H1 (cell line): ENCODE data around the gene PTX4. TPM values are rescaled to one million over a fixed set of nuclear protein-coding genes. Genes with fewer than 3 reads are reported as not detected.
A peak's percentile ranks its signal among the peaks of the same experiment; 100 is the strongest.

Source experiments
- CTCF ChIA-PET: fragments of 300-600 bp; sonication (Branson Sonifier 250); formaldehyde crosslinking; loops from one replicate; lab custom pipeline; 2021; ENCODE audit not compliant: partially characterized antibody; lab: Charles Lee
- POLR2A ChIA-PET: fragments of 300-600 bp; sonication (Branson Sonifier 250); formaldehyde crosslinking; loops from one replicate; lab custom pipeline; 2021; ENCODE audit warnings: inconsistent platforms; ENCODE audit not compliant: partially characterized antibody; lab: Charles Lee
- DNase-seq, 2 experiments: peaks; one replicate each; pipeline versions ENCODE4 v3.0.0 to v3.0.0-alpha.2; 2010 to 2022; ENCODE audit warnings: low spot score in 2 of 2, low read depth in 1 of 2, mixed read lengths in 1 of 2
- FAIRE-seq: peaks from 2 replicates; lab custom pipeline; 2011; peaks lifted over from hg19 to GRCh38; lab: Jason Lieb, UNC
- H2AFZ ChIP-seq: 2 replicates; pipeline ENCODE4 v1.8.1; 2012; ENCODE audit warnings: low read length, inconsistent platforms
- H2AK5ac ChIP-seq: 2 replicates; pipeline ENCODE4 v1.6.1; 2013; ENCODE audit warnings: low read depth, low read length
- H2BK120ac ChIP-seq: replicated peaks from 2 replicates; pipeline ENCODE3; 2013; ENCODE audit warnings: low read depth, low read length, inconsistent platforms
- H2BK12ac ChIP-seq: 2 replicates; pipeline ENCODE4 v1.6.1; 2013; ENCODE audit warnings: low read depth, low read length
- H2BK15ac ChIP-seq: 2 replicates; pipeline ENCODE4 v1.6.1; 2013; ENCODE audit warnings: low read length
- H2BK20ac ChIP-seq: 2 replicates; pipeline ENCODE4 v1.6.1; 2013; ENCODE audit warnings: low read length
- H2BK5ac ChIP-seq: 2 replicates; pipeline ENCODE4 v1.6.1; 2013; ENCODE audit warnings: low read depth, low read length
- H3K14ac ChIP-seq: 2 replicates; pipeline ENCODE4 v1.6.1; 2013; ENCODE audit warnings: inconsistent platforms; ENCODE audit not compliant: insufficient read length
- H3K18ac ChIP-seq: 2 replicates; pipeline ENCODE4 v1.6.1; 2013; ENCODE audit warnings: low read length; ENCODE audit errors: extremely low read depth
- H3K23ac ChIP-seq: 2 replicates; pipeline ENCODE4 v1.6.1; 2013; ENCODE audit warnings: inconsistent platforms; ENCODE audit not compliant: insufficient read length
- H3K23me2 ChIP-seq: 2 replicates; pipeline ENCODE4 v1.6.1; 2013; ENCODE audit warnings: low read depth, low read length
- H3K27ac ChIP-seq: 2 replicates; pipeline ENCODE4 v1.6.1; 2011; ENCODE audit warnings: low read depth, low read length, inconsistent platforms
- H3K27me3 ChIP-seq, 4 experiments: replicated peaks in 1 of 4; 1 replicate in 1 of 4; 2 replicates in 3 of 4; pipeline versions ENCODE4 v1.6.1 to v1.8.1; 2011 to 2013; ENCODE audit warnings: low read length in 3 of 4, mild to moderate bottlenecking in 3 of 4, inconsistent platforms in 2 of 4, mixed read lengths in 2 of 4, moderate library complexity in 1 of 4; ENCODE audit not compliant: control insufficient read depth in 3 of 4, insufficient read depth in 3 of 4; ENCODE audit errors: extremely low read depth in 1 of 4
- H3K36me3 ChIP-seq, 4 experiments: 2 replicates each; pipeline versions ENCODE4 v1.6.1 to v1.8.1; 2011 to 2013; ENCODE audit warnings: mild to moderate bottlenecking in 4 of 4, low read length in 3 of 4, moderate library complexity in 2 of 4, control low read depth in 1 of 4, inconsistent platforms in 1 of 4; ENCODE audit not compliant: insufficient read depth in 4 of 4, control insufficient read depth in 2 of 4
- H3K4ac ChIP-seq: replicated peaks from 2 replicates; pipeline ENCODE3; 2013; ENCODE audit warnings: low read length, low read depth, mixed read lengths, inconsistent platforms; ENCODE audit not compliant: insufficient read length
- H3K4me1 ChIP-seq, 4 experiments: replicated peaks in 1 of 4; 1 replicate in 1 of 4; 2 replicates in 3 of 4; pipeline versions ENCODE4 v1.6.1 to v1.8.1; 2011 to 2013; ENCODE audit warnings: low read length in 3 of 4, inconsistent platforms in 2 of 4, mixed read lengths in 1 of 4; ENCODE audit not compliant: insufficient read depth in 4 of 4, control insufficient read depth in 3 of 4
- H3K4me2 ChIP-seq, 2 experiments: 2 replicates each; pipeline versions ENCODE4 v1.6.1 to v1.8.1; 2011 to 2013; ENCODE audit warnings: low read depth in 2 of 2, low read length in 2 of 2, control low read depth in 1 of 2, inconsistent platforms in 1 of 2, mild to moderate bottlenecking in 1 of 2; ENCODE audit not compliant: insufficient read depth in 1 of 2
- H3K4me3 ChIP-seq, 4 experiments: fragments of 200-600, 300-600 bp in 1 of 4; sonication (generic), shearing (Covaris generic), sonication (Bioruptor Twin) in 1 of 4; 2 replicates each; pipeline versions ENCODE4 v1.5.1 to v1.8.1; 2011 to 2016; ENCODE audit warnings: low read length in 4 of 4, low read depth in 3 of 4, control low read depth in 2 of 4, inconsistent platforms in 2 of 4, mild to moderate bottlenecking in 2 of 4, mixed read lengths in 1 of 4, moderate library complexity in 1 of 4; ENCODE audit not compliant: insufficient read depth in 2 of 4; ENCODE audit errors: extremely low read depth in 1 of 4
- H3K56ac ChIP-seq: replicated peaks from 2 replicates; pipeline ENCODE3; 2013; ENCODE audit warnings: low read depth, mild to moderate bottlenecking, mixed read lengths, low read length, inconsistent platforms; ENCODE audit not compliant: insufficient read length
- H3K79me1 ChIP-seq: 2 replicates; pipeline ENCODE4 v1.6.1; 2013; ENCODE audit warnings: low read depth, low read length, control low read depth
- H3K79me2 ChIP-seq, 2 experiments: 2 replicates each; pipeline versions ENCODE4 v1.6.1 to v1.8.1; 2012 to 2013; ENCODE audit warnings: low read length in 2 of 2, mild to moderate bottlenecking in 2 of 2, inconsistent platforms in 1 of 2; ENCODE audit not compliant: insufficient read depth in 2 of 2, control insufficient read depth in 1 of 2
- H3K9ac ChIP-seq, 4 experiments: replicated peaks in 1 of 4; 1 replicate in 1 of 4; 2 replicates in 3 of 4; pipeline versions ENCODE4 v1.6.1 to v1.8.1; 2011 to 2013; ENCODE audit warnings: low read depth in 3 of 4, low read length in 3 of 4, control low read depth in 2 of 4, mild to moderate bottlenecking in 2 of 4, moderate library complexity in 2 of 4, inconsistent platforms in 1 of 4; ENCODE audit errors: extremely low read depth in 1 of 4
- H3K9me3 ChIP-seq, 2 experiments: 2 replicates each; pipeline versions ENCODE4 v1.6.1 to v1.8.1; 2012 to 2013; ENCODE audit warnings: mild to moderate bottlenecking in 2 of 2, moderate library complexity in 2 of 2, control low read depth in 1 of 2, inconsistent platforms in 1 of 2, low read depth in 1 of 2, low read length in 1 of 2, mixed read lengths in 1 of 2; ENCODE audit not compliant: insufficient read depth in 2 of 2
- H4K20me1 ChIP-seq, 2 experiments: replicated peaks in 1 of 2; 2 replicates each; pipeline versions ENCODE3 to v1.8.1; 2011 to 2013; ENCODE audit warnings: inconsistent platforms in 2 of 2, low read length in 2 of 2, mild to moderate bottlenecking in 1 of 2; ENCODE audit not compliant: insufficient read depth in 2 of 2, control insufficient read depth in 1 of 2
- H4K5ac ChIP-seq: 2 replicates; pipeline ENCODE4 v1.6.1; 2013; ENCODE audit warnings: low read length, low read depth, mixed read lengths, inconsistent platforms; ENCODE audit not compliant: insufficient read length
- H4K8ac ChIP-seq: 2 replicates; pipeline ENCODE4 v1.8.0; 2013; ENCODE audit warnings: mild to moderate bottlenecking, moderate library complexity, low read length, inconsistent platforms; ENCODE audit not compliant: insufficient read depth; ENCODE audit errors: extremely low read depth
- H4K91ac ChIP-seq: replicated peaks from 2 replicates; pipeline ENCODE3; 2013; ENCODE audit warnings: low read length, mixed read lengths, inconsistent platforms; ENCODE audit not compliant: insufficient read length
- BRCA1 ChIP-seq: IDR thresholded peaks from 2 replicates; pipeline ENCODE4 v1.6.1; 2012; ENCODE audit warnings: low read depth, low read length, improper control_type of control experiment
- CBX5 ChIP-seq: fragments of 300-800, 300-1000 bp; sonication (generic); IDR thresholded peaks from 2 replicates; pipeline ENCODE4 v1.7.1; 2016; ENCODE audit warnings: antibody characterized with exemption, low read length, low read depth
- CTBP2 ChIP-seq: IDR thresholded peaks from 2 replicates; pipeline ENCODE4 v1.7.0; 2011; ENCODE audit warnings: borderline replicate concordance, mild to moderate bottlenecking, moderate library complexity, mixed read lengths, low read length; ENCODE audit not compliant: insufficient read depth, insufficient read length
- EP300 ChIP-seq, 2 experiments: IDR thresholded peaks; 1 replicate in 1 of 2; 2 replicates in 1 of 2; pipeline ENCODE4 v1.6.1; 2011 to 2012; ENCODE audit warnings: low read depth in 2 of 2, low read length in 2 of 2, mild to moderate bottlenecking in 2 of 2, borderline replicate concordance in 1 of 2, inconsistent platforms in 1 of 2, moderate library complexity in 1 of 2
- EZH2 ChIP-seq: fragments of 200-600 bp; sonication (generic); IDR thresholded peaks from 2 replicates; pipeline ENCODE4 v1.7.1; 2012; ENCODE audit warnings: low read depth, mild to moderate bottlenecking, moderate library complexity, low read length, inconsistent platforms; ENCODE audit not compliant: severe bottlenecking
- JUN ChIP-seq: IDR thresholded peaks from 2 replicates; pipeline ENCODE4 v1.6.1; 2011; ENCODE audit warnings: low read depth, mild to moderate bottlenecking, improper control_type of control experiment, low read length
- NRF1 ChIP-seq: IDR thresholded peaks from 2 replicates; pipeline ENCODE4 v1.6.1; 2011; ENCODE audit warnings: mild to moderate bottlenecking, low read depth, low read length, improper control_type of control experiment
- RBBP5 ChIP-seq: IDR thresholded peaks from 2 replicates; pipeline ENCODE4 v1.7.1; 2012; ENCODE audit warnings: low read depth, mild to moderate bottlenecking, inconsistent platforms, low read length, moderate library complexity, borderline replicate concordance
- SIRT6 ChIP-seq: IDR thresholded peaks from one replicate; pipeline ENCODE4 v1.7.1; 2012; ENCODE audit warnings: low read length, inconsistent platforms
- TAF1 ChIP-seq: IDR thresholded peaks from 2 replicates; pipeline ENCODE4 v1.6.1; 2011; ENCODE audit warnings: mild to moderate bottlenecking, low read depth, low read length
- TBP ChIP-seq: IDR thresholded peaks from 2 replicates; pipeline ENCODE4 v1.6.1; 2011; ENCODE audit warnings: low read depth, low read length, improper control_type of control experiment
- WGBS, 2 experiments: shearing (Covaris generic) in 1 of 2; methylation state at CpG; one replicate each; pipeline versions ENCODE4 v1.1.6 to v1.1.7; 2013 to 2015; ENCODE audit warnings: low lambda C conversion rate in 2 of 2, mixed read lengths in 2 of 2, inconsistent platforms in 1 of 2, low coverage in 1 of 2, missing lambda C conversion rate in 1 of 2; ENCODE audit not compliant: insufficient replicate concordance in 2 of 2, insufficient coverage in 1 of 2, insufficient read length in 1 of 2; ENCODE audit errors: extremely low coverage in 1 of 2, missing lambda C conversion rate in 1 of 2; 5-methylcytosine and 5-hydroxymethylcytosine counted together
- polyA plus RNA-seq, 7 experiments: library from polyadenylated mRNA; depleted of rRNA in 3 of 7; stranded (reverse) in 5 of 7; unstranded in 2 of 7; fragments of >200 nt in 5 of 7; fragments of 200-250 nt in 2 of 7; gene quantifications; 1 replicate in 5 of 7; 2 replicates in 1 of 7; 4 replicates in 1 of 7; pipeline versions ENCODE4 v1.2.1 to v1.2.3, GENCODE V29; 2011 to 2013; ENCODE audit warnings: missing spikeins in 2 of 7, mixed read lengths in 2 of 7
- total RNA-seq: library from RNA; stranded (reverse); fragmentation: NEBNext Ultra II Directional; extraction: Animal tissue kit (Norgen Biotek cat#: 25700); gene quantifications from 2 replicates; pipeline ENCODE4 v1.2.1, GENCODE V29; 2021

PTX4 gene
- total and polyA plus RNA-seq, 2 of the 8 experiments (the other 6 are each of a cell fraction or from before 2014, with no cell fraction given), result not detected

DNA sequence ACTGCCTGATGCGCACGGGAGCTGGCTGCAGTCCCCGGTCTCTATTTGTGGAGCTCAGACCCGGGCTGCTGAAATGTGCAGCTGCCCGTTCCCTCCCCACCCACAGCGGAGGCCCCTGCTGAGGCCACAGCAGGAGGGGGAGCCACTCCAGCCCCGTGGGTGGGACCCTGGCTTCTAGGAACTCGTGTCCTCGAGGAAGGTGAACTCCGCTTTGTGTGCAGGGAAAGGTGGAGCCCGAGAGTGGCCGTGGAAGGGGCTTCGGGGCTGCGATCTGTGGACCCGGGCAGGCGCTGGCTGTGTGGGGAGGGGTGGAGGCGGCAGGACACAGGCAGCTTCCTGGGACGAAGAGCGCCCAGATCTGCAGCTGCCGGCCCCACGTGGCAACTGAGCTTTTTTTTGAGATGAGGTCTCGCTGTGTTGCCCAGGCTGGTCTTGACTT lies 47.3 kb downstream of the PTX4 start:
- H2BK15ac ChIP-seq, result no peak overlapping the region
- H3K27me3 ChIP-seq, result no peaks in the 10 kb centered on the region
- H3K27ac ChIP-seq, result no peak overlapping the region
- peaks cover 0 to 4% (median 0%) of the 10 kb centered on the region in 4 experiments; a peak in 1 of 8 replicates for H3K36me3 ChIP-seq
- H4K20me1 ChIP-seq, result no peaks in the 10 kb centered on the region
- no peak overlapping the region for H3K4me3 ChIP-seq
- H3K9ac ChIP-seq, result no peak overlapping the region
- no peak overlapping the region for H2AK5ac ChIP-seq
- H3K4me2 ChIP-seq, result no peak overlapping the region
- DNase-seq (no peak), FAIRE-seq (no peak)
- CTCF ChIA-PET, result interaction anchor here (0.5 to 3.9 kb wide), 8 partner anchors 9 to 132 kb away, joined by 3 to 20 read pairs (median 3); no protein-coding TSS in a partner anchor
- no peak overlapping the region for H3K14ac ChIP-seq
- H3K23me2 ChIP-seq, result no peaks in the 10 kb centered on the region
- no peak overlapping the region for H2BK120ac ChIP-seq
- H3K79me1 ChIP-seq, result no peaks in the 10 kb centered on the region
- TF ChIP-seq NRF1 (no peak), JUN (no peak), CTBP2 (no peak), TBP (no peak), CBX5 (no peak), EZH2 (no peak), SIRT6 (no peak), TAF1 (no peak), BRCA1 (no peak), RBBP5 (no peak), EP300 (IDR thresholded peaks at IDR 0.05; ENCODE audit: borderline replicate concordance in 1 of 2, low read depth in 2 of 2, low read length in 2 of 2) (no peak)
- no peak overlapping the region for H2BK20ac ChIP-seq
- peak overlapping the region; percentile 68; the same call in 1 of the 2 replicates for H4K8ac ChIP-seq
- H3K4me1 ChIP-seq, result no peaks in the 10 kb centered on the region; a peak in 1 of 7 replicates
- no peak overlapping the region for H3K4ac ChIP-seq
- no peak overlapping the region for H4K5ac ChIP-seq
- POLR2A ChIA-PET, result interaction anchor here (0.9 to 5.6 kb wide), 5 partner anchors 13 to 329 kb away, joined by 3 to 22 read pairs (median 5); partner anchors contain the start of gene UQCC4
- no peak overlapping the region for H2BK5ac ChIP-seq
- H3K18ac ChIP-seq, result no peak overlapping the region
- H2BK12ac ChIP-seq, result no peak overlapping the region
- H4K91ac ChIP-seq, result no peak overlapping the region
- WGBS, 2 experiments, result 91% methylated on average over 19 of the region's 22 CpGs; no CpG with 5 or more reads in 1 of the 2 experiments
- no peak overlapping the region for H2AFZ ChIP-seq
- no peaks in the 10 kb centered on the region for H3K9me3 ChIP-seq
- H3K23ac ChIP-seq, result no peak overlapping the region
- H3K79me2 ChIP-seq, result no peaks in the 10 kb centered on the region
- H3K56ac ChIP-seq, result no peak overlapping the region
